ENCODE data around the gene CHRM1. TPM values are rescaled to one million over a fixed set of nuclear protein-coding genes. Genes with fewer than 3 reads are reported as not detected.

The CHRM1 gene
- total and polyA plus RNA-seq, 2 of the 13 experiments (the other 11 are each of a cell fraction or from before 2014, with no cell fraction given): not detected

DNA sequence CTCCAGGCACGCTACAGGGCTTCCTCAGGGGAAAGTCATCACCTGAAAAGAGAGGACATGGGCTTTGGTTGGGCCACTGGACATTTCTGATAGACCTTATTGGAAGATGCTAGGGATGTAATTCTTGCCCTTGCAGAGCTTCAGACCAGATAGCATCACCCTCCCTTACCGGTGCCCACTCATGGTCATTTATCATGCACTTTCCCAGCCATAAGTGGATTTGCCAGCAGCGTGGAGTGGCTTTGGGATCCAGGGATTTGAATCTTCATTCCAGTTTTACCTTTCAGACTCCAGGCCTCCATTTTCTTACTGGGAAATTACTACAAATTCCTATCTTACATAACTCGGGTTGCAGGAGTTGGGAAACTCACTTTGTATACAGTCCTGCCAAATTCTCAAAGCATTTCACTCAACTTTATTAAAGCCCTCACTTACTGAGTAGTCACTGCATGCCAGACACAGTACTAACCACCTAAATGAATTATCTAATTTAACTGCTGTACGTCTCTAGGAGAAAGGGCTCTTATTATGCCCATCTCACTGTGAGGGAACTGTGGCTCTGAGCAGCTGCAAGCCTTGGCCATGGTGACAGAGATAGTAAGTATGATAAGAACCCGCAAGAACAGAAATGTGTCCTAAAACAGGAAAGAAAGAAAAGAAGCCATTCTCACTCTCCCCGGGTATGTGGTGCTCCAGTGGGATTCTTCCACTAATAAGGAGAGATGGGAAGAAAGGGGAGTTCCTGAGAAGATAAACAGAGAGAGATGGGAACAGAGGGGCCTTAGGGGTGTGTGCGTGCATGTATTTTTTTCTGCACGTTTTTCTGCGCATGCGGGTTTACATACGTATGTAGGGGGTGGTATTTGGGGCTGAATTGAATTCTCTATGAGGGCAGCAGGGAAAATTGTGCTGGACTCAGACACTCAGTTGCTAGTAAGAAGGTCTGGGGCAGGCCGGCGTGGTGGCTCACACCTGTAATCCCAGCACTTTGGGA, 9.7 kb downstream of the CHRM1 start:
- POLR2A ChIA-PET: no interaction called here
- CTCF ChIA-PET (ENCODE audit: low intra/inter-chr PET ratio, low total read pairs): interaction anchor here (7.9 kb wide), 1 partner anchor 112 kb away, joined by 132 read pairs; no protein-coding TSS in a partner anchor

More for the DNA sequence above, 9.7 kb downstream of the CHRM1 start:
- no peaks in the 10 kb centered on the region for H4K20me1 ChIP-seq (ENCODE audit: insufficient read depth, low read length)
- H3K27ac ChIP-seq (ENCODE audit: extremely low read length, insufficient read depth, low read length): no peak overlapping the region
- H3K4me2 ChIP-seq (ENCODE audit: low read depth, low read length): no peak overlapping the region
- H2AFZ ChIP-seq (ENCODE audit: low read length): no peak overlapping the region
- FAIRE-seq: no peak
- ATAC-seq: no peak
- peaks cover 14% of the 10 kb centered on the region for H3K4me1 ChIP-seq (ENCODE audit: insufficient read depth, low read length)
- no peaks in the 10 kb centered on the region for H3K79me2 ChIP-seq (ENCODE audit: insufficient read depth, low read length)
- TF ChIP-seq ZNF224 (CRISPR knock-in tag; IDR thresholded peaks at IDR 0.05): no peak
- no peak for TF ChIP-seq ZSCAN20 (CRISPR knock-in tag; IDR thresholded peaks at IDR 0.05; ENCODE audit: borderline replicate concordance)
- TF ChIP-seq SRF (IDR thresholded peaks at IDR 0.05; ENCODE audit: low read depth, low read length): no peak
- no peak for TF ChIP-seq MAFK (conservative IDR thresholded peaks at IDR 0.05 in 1 of 2, IDR thresholded peaks at IDR 0.05 in 1 of 2; ENCODE audit: low read length in 2 of 2)
- TF ChIP-seq ZNF737 (CRISPR knock-in tag; IDR thresholded peaks at IDR 0.05; ENCODE audit: borderline replicate concordance): no peak
- no peak for TF ChIP-seq RBFOX2 (IDR thresholded peaks at IDR 0.05; ENCODE audit: low read depth, low read length)
- TF ChIP-seq MBD4 (IDR thresholded peaks at IDR 0.05; ENCODE audit: borderline replicate concordance, low read length): no peak
- TF ChIP-seq IKZF4 (CRISPR knock-in tag; IDR thresholded peaks at IDR 0.05; ENCODE audit: borderline replicate concordance, low read depth, not compliant biosample characterization): no peak
- TF ChIP-seq HMGXB3 (CRISPR knock-in tag; IDR thresholded peaks at IDR 0.05; ENCODE audit: borderline replicate concordance): no peak
- no peak for TF ChIP-seq THRA (CRISPR knock-in tag; IDR thresholded peaks at IDR 0.05; ENCODE audit: borderline replicate concordance)
- TF ChIP-seq SRSF9 (IDR thresholded peaks at IDR 0.05; ENCODE audit: borderline replicate concordance, insufficient read depth, low read depth, low read length, poor library complexity, severe bottlenecking): no peak
- intact Hi-C loops (cut with micrococcal nuclease; ENCODE audit: unreplicated experiment): no loop called here
- WGBS (ENCODE audit: low lambda C conversion rate): 58% methylated on average over 14 of the region's 14 CpGs
- no peak overlapping the region for H3K9ac ChIP-seq (ENCODE audit: insufficient read depth, low read depth, low read length)
- no peaks in the 10 kb centered on the region for H3K36me3 ChIP-seq (replicated peaks in 1 of 2; ENCODE audit: control insufficient read depth in 1 of 2, insufficient read depth in 2 of 2, low read length in 2 of 2)
- in situ Hi-C loops (cut with HindIII; ENCODE audit: extremely low pct_ligation_motif_present, low pct_unique_long_range_greater_than_20kb): loop anchor here (25.0 kb wide), 1 partner anchor 301 kb away; no protein-coding TSS in a partner anchor
- no peaks in the 10 kb centered on the region for H3K9me3 ChIP-seq (ENCODE audit: low read length)
- no peak for DNase-seq (ENCODE audit: low spot score)
- peaks cover 2 to 24% of the 10 kb centered on the region in 2 experiments; a peak in 3 of 5 replicates for H3K27me3 ChIP-seq (ENCODE audit: control insufficient read depth in 1 of 2, insufficient read depth in 2 of 2, low read length in 2 of 2)
- H3K4me3 ChIP-seq (replicated peaks in 1 of 3; ENCODE audit: insufficient read depth in 1 of 3, low read depth in 2 of 3, low read length in 3 of 3): no peak overlapping the region
- no TSS peak for BruUV-seq (replicated peaks)

All from HepG2 (cell line).